SU-DHL-6 (cell line): ENCODE results near the gene NDUFC1.

ENCODE experiments used
- CTCF ChIP-seq: fragments of 200-600 bp; sonication (generic); IDR thresholded peaks from one replicate; pipeline ENCODE4 v1.5.1; 2017; ENCODE audit warnings: antibody characterized with exemption, mild to moderate bottlenecking, low read length, moderate library complexity; ENCODE audit not compliant: insufficient read depth, poor library complexity, severe bottlenecking
- EZH2phosphoT487 ChIP-seq: fragments of 200-600 bp; sonication (generic), shearing (Covaris generic); conservative IDR thresholded peaks from 2 replicates; pipeline ENCODE4 v1.6.1; 2018; ENCODE audit warnings: mild to moderate bottlenecking, antibody characterized with exemption, low read length, moderate library complexity, mixed read lengths

GRCh38 chr4:139312552-139313332 is 10.5 kb upstream of the NDUFC1 start:
- TF ChIP-seq CTCF, result no peak
- TF ChIP-seq EZH2phosphoT487, result no peak
